HG02759 (cell line): ENCODE measurements around the gene GNG2.

ENCODE experiments used
- ATAC-seq: cut with Tn5 transposase; IDR thresholded peaks from one replicate; pipeline ENCODE4 v1.9.1; 2021; ENCODE audit warnings: mild to moderate bottlenecking, moderate library complexity; ENCODE audit not compliant: unreplicated experiment

The GNG2 gene

DNA sequence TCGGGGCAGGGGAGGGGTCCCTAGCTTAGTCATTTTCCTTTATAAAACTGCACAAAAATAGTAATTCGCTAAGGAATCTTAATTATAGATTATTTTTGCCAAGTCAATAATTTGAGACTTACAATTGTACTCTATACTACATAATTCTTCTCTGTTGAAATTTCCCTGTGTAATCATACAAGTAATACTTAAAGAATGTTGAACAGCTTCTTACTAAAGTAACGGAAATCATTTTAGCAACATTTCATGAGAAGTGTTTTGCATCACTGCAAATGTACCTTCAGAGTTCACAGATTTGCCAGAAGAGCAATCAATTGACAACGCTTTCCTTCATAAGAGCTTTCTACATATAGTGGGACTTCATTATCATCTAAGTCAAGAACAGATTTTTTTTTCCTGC is 7.9 kb upstream of the GNG2 start:
- no peak for ATAC-seq

DNA sequence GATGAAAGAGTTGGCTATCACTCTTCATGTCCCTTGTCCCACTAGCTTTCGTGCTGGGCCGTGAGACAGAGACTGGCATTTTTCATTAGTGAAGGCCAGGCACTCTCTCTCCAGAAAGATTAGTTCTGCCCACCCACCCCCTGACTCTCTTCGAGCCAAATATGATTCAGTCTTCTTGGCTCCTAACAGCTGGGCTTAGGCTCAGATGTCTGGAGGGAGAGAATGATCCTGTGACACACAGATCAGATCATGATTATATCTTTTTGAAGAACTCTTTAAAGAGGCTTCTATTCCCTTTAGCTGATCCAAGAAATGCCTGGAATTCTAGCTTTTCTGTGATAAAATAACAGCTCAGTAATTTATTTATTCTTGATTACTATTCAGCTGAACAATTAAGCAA is 5.2 kb upstream of the GNG2 start:
- no peak for ATAC-seq

DNA sequence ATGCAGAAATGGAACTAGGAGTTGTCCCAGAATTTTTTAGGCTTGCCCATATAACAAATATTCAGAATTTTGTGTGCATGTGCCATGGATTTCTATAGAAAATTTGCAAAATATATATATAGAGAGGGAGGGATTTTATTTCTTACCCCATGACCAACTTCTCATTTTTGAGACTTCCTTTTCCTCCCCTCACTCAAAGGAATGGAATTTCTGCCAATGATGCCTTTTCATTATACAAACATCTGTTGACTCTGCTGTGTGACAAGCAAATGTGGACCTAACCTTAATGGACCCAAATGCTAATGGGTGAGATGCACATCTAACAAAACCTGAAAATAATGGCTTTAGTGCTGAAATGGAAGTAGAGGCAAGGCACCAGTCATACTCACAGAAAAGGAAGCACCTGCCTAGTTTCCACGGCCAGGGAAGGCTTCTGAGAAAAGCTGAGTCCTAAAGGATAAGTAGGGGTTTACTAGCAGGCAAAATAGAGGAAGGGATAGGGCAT is 3.6 kb upstream of the GNG2 start:
- no peak for ATAC-seq

DNA sequence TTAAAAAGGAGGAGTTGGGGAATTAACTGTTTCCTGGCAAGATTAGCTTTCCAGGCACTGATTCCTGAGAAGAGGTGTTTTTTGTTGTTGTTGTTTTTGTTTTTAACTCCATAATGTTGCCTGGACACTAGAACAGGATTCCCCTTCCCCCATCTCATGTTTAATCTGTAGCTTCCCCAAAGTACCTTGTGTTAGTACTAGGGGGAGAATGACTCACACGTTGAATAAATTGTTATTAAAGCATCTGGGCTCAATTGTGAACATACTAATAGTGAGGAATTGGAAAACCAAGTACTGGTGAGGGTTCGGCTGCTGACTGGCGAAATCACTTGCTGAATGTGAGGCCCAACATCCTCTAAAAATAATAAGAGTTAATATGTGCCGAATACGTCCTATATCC is 1.3 kb upstream of the GNG2 start:
- no peak for ATAC-seq

DNA sequence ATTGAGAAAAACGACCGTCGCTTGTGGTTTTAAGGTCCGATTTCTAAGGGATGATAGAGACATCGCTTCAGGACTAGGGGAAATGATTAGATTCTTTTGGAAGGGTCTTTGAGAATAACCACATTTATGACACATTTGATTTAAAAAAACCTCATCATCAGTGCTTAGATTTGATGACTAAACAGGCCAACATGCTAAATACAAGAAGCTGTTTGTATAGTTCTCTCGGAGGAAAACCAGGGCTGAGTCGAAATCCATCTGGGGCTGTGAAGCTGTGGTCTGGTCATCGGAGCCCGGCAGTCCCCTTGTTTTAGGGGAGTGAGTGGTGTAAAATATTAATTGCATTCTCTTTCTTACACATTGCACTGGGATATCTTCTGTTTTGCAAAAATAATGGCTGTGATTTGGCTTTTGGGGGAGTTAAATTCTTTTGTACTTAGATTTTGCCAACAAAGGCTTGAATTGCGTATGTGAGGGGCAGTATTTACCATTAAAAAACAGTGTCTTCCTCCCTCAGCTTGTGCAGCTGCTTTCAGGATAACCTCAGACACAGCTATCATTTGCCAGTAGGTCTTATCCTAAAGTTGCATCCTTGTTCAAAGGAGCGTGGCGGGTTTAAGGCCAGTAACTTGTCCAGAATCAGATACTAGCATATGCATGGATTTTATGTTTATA is 550 bp downstream of the GNG2 start:
- peak; percentile 25 for ATAC-seq

DNA sequence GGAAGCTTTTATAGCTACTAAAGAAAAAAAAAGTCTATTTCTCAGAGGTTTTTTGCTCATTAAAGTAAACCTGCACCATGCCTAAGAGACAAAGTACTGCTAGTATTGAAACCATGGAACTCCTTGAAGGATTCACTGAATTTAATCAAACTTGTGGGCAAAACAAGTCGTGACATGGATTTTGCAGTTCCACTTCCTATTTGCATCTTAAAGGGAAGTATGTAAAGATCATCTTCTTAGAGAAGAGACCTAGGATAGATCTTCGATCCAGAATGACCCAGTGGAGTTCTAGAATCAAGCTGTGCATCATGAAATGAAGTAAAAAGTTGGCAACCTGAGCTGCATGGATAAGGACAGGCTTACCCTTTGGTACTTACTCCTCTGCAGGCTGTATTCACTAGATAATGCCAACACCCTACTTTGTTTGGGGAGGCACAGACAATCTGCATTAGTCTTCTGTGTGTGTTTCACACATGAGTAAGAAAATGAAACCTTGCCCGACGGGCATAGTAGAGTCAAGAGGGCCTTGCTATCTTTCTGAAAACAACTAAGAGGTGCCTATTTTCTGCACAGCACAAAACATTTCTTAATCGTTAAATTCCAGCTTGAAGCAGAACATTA is 1.9 kb downstream of the GNG2 start:
- no peak for ATAC-seq

DNA sequence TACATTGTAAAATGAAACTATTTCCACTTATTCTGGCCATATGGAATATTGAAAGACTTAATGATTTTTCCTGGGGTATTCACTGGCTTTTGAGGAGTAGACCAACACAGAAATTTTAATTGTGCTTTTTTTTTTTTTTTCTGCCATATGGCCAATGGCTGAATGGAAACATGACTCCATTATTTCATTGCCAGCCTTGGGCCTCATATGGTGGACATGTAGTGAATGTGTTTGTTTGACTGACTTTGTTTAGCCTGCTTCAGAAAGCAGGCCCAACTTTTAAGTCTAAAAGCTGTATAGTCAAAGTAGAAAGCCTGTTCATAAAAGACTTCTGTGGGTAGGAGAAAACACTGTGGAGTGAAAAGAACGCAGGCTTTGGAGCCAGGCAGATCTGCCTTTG is 2.4 kb downstream of the GNG2 start:
- ATAC-seq: no peak

DNA sequence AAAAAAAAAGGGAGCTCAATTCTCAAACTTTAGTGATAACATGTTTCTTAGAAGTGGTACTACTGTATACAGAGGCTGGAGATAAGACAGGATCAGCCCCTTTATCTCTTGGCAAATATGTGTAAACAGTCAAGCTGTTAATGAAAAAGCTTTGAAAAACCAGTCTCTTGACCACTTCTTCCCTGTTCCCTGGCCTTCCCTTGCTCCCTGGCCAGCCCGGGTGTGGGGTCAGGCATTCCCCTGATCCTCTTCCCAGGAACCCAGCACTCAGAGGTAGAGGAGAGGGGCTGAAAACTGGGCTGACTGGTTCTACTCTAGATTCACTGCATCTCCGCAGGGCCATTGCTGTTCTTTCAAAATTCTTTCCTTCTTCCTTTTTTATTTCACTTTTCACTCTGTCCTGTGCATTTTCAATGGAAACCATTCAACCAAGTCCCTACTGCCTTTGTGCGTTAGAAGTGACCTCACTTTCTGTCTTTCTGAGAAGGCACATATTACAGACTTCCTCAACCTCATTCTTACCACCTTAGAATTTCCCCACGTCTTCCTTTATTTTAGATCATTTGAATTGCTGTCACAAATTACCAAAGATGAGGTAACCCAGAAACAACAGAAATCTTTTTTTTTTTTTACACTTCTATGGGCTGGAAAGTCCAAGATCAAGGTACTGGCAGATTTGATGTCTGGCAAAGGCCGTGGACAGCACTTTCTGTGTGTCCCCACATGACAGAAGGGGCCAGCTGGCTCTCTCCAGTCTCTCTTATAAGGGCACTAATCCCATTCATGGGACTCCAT is 5.7 kb downstream of the GNG2 start:
- ATAC-seq: peak; percentile 40

DNA sequence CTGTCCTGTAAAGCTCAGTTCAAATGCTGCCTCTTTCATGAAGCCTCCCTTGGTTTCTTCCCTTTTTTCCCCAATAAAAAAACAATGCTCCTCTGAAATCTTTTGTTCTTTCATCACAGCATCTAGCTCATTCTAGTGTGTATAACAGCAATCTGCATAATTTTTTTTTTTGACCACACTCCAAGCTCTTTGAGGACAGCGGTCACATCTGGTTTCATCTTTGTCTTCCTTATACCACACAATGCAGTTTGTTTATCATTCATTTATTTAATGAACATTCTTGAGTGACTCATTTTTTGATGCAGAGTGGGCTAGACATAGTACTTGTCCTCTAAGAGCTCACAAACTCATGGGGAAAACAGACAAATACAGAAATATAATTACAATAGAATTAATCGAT is 7.3 kb downstream of the GNG2 start:
- no peak for ATAC-seq

DNA sequence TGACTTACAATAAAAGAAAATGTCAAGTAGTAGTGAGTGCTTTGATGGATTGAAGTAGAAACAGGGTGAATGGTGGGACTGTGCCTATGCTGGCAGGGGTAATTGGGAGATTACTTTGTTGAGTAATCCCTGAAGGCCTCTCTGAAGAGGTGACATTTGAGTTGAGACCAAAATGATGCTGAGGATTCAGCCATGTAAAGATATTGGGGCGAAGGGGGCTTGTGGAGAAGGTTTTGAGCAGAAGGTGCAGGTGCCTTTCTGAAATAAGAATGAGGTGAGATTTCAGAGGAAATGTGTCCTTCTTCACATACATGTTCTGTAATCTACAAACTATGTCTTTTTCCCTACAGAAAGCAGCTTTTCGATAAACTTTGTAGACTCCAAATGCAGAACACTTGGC is 8.0 kb downstream of the GNG2 start:
- no peak for ATAC-seq

DNA sequence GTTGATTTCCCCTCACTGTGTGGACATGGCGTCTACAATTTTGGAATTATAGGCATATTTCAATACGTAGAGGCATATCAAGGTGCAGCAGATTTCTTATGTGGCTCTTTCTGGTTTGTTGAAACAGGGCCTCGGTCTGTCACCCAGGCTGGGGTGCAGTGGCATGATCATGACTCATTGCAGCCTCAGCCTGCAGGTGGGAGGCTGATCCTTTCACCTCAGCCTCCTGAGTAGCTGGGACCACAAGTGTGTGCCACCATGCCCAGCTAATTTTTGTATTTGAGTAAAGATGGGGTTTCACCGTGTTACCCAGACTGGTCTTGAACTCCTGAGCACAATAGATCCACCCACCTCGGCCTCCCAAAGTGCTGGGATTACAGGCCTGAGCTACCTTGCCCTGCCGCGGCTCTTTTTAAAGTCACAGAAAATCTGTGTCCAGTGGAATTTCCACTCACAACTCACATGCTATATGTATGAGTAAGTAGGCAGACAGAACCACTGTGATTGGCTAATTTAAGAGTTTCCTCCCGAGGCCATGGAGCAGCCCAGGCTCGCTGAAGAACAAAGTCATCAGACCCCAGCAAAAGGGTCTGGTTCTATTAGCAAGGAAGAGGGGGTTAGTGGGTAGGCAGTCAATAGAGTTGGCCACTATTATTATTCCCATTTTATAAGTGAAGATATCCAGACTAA is 9.1 kb downstream of the GNG2 start:
- peak; percentile 28 for ATAC-seq

DNA sequence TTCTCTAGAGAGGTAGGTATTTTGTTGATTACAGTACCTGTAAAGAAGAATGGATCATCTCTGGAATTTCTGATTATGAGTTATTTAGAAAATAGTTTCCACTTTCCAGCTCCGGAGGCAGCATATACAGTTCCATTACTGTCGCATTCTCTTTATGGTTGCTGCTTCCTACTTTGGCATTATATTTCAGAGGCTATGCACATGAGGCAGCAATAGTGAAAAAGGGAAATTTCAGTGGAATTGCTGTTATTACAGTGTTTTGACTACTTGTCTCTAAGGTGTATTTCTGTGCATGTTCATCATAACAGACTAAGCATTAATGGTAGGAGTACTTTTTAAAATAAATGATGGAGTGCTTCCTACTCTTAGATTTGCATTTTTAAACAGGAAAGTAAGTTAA is 10.2 kb downstream of the GNG2 start:
- ATAC-seq: no peak

DNA sequence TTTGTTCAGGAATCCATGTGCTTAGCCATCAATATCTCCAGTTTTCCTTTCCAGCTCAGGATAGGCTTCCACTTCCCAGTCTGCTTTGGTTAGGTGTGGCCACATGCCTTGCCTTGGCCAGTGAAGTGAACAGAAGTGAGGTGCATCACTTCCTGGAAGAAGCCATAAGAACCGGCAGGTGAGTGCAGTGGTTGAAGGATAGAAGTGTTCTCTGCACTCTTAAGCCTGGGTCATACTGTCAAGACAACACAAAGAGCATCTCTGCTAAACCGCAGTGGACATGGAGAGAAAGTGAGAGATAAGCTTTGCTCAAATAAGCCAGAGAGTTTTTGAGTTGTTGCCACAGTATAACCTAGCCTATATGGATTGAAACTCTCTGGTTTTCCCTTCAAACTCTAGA is 11.4 kb downstream of the GNG2 start:
- no peak for ATAC-seq

DNA sequence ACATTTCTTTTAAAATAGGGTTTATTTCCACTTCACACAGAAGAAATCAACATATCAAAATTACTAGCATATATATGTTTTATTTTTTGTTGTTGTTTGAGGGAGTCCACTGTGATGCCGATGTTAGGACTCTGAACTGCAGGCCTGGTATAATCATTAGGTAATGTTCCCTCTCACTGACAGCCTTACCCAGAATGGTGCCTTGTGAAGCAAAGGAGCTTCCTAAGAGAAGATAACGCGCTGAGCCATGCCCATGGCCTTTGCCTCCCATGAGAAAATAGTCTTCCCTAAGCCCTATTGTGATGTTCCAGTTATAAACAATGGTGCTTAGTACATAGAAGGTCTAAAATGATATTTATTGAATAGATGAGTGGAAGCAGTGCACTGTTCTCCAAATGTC is 12.0 kb downstream of the GNG2 start:
- no peak for ATAC-seq

DNA sequence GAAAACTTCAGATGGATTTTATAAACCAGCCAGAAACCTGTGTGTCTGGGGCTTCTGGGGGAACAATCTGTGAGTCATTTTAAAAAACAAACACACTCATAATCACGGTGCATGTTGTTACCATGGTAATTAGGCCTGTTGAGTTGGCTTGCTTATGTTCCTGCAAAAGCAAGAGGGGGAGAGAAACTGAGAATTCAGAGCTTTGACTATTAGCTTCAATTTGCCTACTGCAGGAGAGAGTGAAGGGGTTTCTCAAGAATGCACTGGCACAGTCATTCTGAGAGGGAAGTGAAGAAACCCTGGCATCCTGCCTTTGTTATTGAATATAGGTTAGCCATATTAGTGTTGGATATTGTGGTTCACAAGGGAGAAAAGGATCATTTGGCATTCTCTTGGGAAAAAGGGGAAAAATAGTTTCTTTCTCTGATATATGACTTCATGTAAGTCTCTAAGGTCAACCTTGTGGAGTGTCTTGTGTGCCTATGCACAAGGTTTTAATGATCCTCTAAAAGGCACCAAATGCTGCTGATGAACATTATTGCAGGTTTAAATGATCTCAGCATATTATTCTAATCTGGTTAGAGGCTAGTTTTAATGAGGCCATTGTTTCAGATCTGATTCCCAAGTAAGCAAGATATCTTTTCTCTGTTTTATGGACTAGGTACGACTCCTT is 12.9 kb downstream of the GNG2 start:
- ATAC-seq: peak; percentile 91

DNA sequence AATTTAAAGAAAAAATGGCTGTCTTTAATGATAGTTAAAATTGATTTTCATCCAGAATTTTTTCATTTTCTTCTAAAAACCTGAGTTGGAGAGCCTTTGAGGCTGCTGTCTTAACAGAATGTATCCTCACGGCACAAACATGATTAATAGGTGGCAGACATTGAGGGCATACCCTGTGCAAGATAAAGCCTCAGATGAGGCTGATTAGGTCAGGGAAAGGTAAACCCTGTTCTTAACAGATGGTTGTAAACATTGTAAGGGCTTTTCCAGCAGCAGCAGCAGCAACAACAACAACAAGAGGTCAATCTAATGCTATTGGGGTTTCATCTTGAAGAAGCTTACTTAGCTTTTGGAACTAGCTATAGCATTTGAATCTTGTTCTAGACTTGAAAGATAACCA is 17.4 kb downstream of the GNG2 start:
- ATAC-seq: no peak

DNA sequence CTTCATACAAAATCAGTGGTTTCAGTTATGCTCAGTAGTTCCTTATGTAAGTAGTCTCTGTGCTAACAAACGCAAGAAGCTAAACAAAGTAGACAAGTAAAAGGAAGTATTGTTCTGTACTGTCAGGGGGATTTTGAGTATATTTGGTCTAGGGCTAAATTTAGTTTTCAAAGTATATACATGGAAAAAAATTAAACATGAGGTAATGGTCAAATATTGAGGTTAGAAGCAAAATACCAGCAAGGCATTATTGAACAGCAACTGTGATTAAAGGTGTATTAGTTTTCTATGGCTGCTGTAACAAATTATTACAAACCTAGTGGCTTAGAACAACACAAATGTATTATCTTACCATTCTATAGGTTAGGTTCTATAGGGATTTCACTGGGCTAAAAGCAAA is 18.8 kb downstream of the GNG2 start:
- peak; percentile 63 for ATAC-seq

DNA sequence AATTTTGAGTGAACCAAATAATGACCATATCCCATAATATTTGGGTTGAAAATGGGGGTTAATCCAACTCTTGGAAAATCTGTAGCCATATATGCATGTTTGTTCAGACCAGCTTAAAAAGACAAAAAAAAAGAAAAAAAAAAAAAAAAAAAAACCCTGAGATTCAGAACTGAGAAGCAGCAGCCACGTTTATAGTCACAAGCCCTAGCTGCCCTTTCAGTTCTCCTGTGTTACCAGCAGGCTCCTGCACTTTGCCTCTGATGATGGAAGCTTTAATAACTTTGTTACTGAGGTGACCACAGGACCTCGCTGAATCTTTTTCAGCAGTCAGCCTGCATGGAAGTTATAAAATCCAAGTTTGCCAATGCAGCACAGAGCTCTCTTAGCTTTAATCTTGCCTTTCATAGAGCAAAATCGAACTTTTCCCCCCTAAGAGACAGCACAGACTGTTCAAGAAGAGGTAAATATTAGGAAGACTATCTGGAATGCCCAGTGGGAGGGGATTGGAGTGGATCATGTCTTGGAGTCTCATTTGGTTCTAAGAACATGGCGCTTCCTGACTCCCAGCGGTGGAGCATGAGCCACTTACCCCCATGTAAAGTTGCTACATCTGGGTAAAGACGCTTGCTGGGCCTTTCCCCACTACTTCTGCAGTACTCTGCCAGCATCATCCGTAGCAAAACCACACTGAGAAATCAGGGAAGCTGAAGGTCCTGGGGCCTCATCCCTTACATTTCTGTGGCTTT is 20.6 kb downstream of the GNG2 start:
- ATAC-seq: peak; percentile 50

DNA sequence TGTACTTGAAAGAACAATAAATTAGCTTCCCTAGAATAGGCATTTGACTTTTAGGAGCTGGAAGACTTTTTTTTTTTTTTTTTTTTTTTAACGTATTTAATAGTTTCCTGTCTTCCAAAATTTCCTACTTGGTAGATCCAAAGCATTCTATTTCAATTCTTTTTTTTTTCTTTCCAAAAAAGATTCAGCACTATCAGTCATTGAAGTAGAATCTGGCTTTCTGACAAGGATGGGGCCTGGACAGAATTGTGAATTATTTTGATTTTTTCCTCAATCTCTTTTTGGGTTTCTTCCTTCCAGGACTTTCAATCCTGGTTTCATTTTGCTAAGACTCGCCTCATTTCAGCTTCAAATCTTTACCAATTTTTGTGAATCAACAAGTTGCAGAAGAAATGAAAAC is 21.2 kb downstream of the GNG2 start:
- ATAC-seq: no peak

DNA sequence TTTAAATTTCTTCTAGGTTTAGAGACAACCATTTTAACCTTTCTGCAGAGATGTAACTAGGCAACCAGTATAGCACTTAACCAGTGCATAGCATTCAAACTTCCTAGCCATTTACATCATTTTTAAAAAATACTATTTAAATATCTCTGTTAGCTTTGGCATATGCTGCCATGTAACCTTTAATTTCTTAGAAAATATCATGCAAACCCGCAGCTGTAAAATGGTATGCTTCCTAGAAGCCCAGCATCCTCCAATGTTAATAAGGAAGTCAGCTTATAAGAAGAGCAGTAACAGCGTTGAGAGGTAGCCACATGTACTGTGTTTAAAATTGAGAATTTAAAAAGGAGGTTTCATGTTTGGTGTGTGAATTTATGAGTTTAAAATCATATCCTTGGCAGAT is 22.8 kb downstream of the GNG2 start:
- ATAC-seq: no peak
